Mesothelial cell of epicardium (in vitro differentiated cells): ENCODE results near the gene CAP2. TPM values are rescaled to one million over a fixed set of nuclear protein-coding genes. Genes with fewer than 3 reads are reported as not detected.

Experiments used
- DNase-seq, 2 experiments: peaks; one replicate each; pipeline ENCODE4 v3.0.0; 2021; ENCODE audit warnings: low spot score in 2 of 2; ENCODE audit not compliant: unreplicated experiment in 2 of 2
- H3K27ac Mint-ChIP-seq: 2 replicates; pipeline ENCODE4 v1.8.0; 2021; ENCODE audit warnings: mixed read lengths
- H3K27me3 Mint-ChIP-seq: 2 replicates; pipeline ENCODE4 v1.8.0; 2021; ENCODE audit warnings: low read depth, mixed read lengths
- H3K36me3 Mint-ChIP-seq: 2 replicates; pipeline ENCODE4 v1.8.0; 2021; ENCODE audit warnings: mixed read lengths
- H3K4me1 Mint-ChIP-seq: 2 replicates; pipeline ENCODE4 v1.8.0; 2021; ENCODE audit warnings: mixed read lengths
- H3K4me3 Mint-ChIP-seq: 2 replicates; pipeline ENCODE4 v1.8.0; 2021; ENCODE audit warnings: mild to moderate bottlenecking, moderate library complexity, mixed read lengths
- H3K9me3 Mint-ChIP-seq: 2 replicates; pipeline ENCODE4 v1.8.0; 2021; ENCODE audit warnings: mixed read lengths
- CTCF ChIP-seq: fragments of 200-600 bp; sonication (generic); IDR thresholded peaks from one replicate; pipeline ENCODE4 v1.5.0; 2021; ENCODE audit warnings: antibody characterized with exemption; ENCODE audit not compliant: unreplicated experiment
- total RNA-seq: library from RNA; stranded (reverse); gene quantifications from 3 replicates; pipeline ENCODE4 v1.2.1, GENCODE V29; 2021

CAP2 gene
- total RNA-seq, 1 donor from 2014 or later: 15.0 TPM

GRCh38 chr6:17390276-17390675 lies 3.1 kb upstream of the CAP2 start:
- no peaks in the 10 kb centered on the region for H3K36me3 Mint-ChIP-seq
- no peak for DNase-seq
- no peak for TF ChIP-seq CTCF
- H3K4me3 Mint-ChIP-seq: no peak overlapping the region
- peaks cover 3% of the 10 kb centered on the region for H3K9me3 Mint-ChIP-seq
- peaks cover 14% of the 10 kb centered on the region for H3K4me1 Mint-ChIP-seq
- no peaks in the 10 kb centered on the region for H3K27me3 Mint-ChIP-seq
- H3K27ac Mint-ChIP-seq: no peak overlapping the region

GRCh38 chr6:17391976-17392375 lies 1.4 kb upstream of the CAP2 start:
- H3K27ac Mint-ChIP-seq: peak overlapping the region; percentile 7
- no peaks in the 10 kb centered on the region for H3K27me3 Mint-ChIP-seq
- peaks cover 6% of the 10 kb centered on the region for H3K36me3 Mint-ChIP-seq
- no peak for DNase-seq
- H3K4me1 Mint-ChIP-seq: peaks cover 14% of the 10 kb centered on the region
- TF ChIP-seq CTCF: no peak
- H3K4me3 Mint-ChIP-seq: no peak overlapping the region
- peaks cover 9% of the 10 kb centered on the region for H3K9me3 Mint-ChIP-seq

- Mint-ChIP-seq H3K9me3 (peaks cover 9% of the 10 kb centered on the region), H3K4me3 (peak overlapping the region; percentile 97), H3K4me1 (peaks cover 17% of the 10 kb centered on the region), H3K27me3 (no peaks in the 10 kb centered on the region), H3K36me3 (peaks cover 11% of the 10 kb centered on the region), H3K27ac (peak overlapping the region; percentile 99)
- TF ChIP-seq CTCF: no peak
- DNase-seq: peak; percentile 28 to 72
Measured at GRCh38 chr6:17393892-17394631, 667 bp downstream of the CAP2 start.

- peak overlapping the region; percentile 99 for H3K27ac Mint-ChIP-seq
- H3K9me3 Mint-ChIP-seq: peaks cover 8% of the 10 kb centered on the region
- H3K4me3 Mint-ChIP-seq: peak overlapping the region; percentile 31
- TF ChIP-seq CTCF: no peak
- peaks cover 17% of the 10 kb centered on the region for H3K4me1 Mint-ChIP-seq
- DNase-seq: no peak
- H3K36me3 Mint-ChIP-seq: peaks cover 13% of the 10 kb centered on the region
- H3K27me3 Mint-ChIP-seq: no peaks in the 10 kb centered on the region
Measured at GRCh38 chr6:17395112-17395511, 1.7 kb downstream of the CAP2 start.

- no peak for DNase-seq
- TF ChIP-seq CTCF: no peak
- peaks cover 15% of the 10 kb centered on the region for H3K36me3 Mint-ChIP-seq
- H3K4me1 Mint-ChIP-seq: peaks cover 17% of the 10 kb centered on the region
- peaks cover 10% of the 10 kb centered on the region for H3K9me3 Mint-ChIP-seq
- H3K27me3 Mint-ChIP-seq: no peaks in the 10 kb centered on the region
- no peak overlapping the region for H3K27ac Mint-ChIP-seq
- no peak overlapping the region for H3K4me3 Mint-ChIP-seq
Measured at GRCh38 chr6:17396256-17396655, 2.9 kb downstream of the CAP2 start.
